Neural progenitor cell (in vitro differentiated cells): ENCODE measurements around the gene AGAP3. TPM values are rescaled to one million over a fixed set of nuclear protein-coding genes. Genes with fewer than 3 reads are reported as not detected.

Experiments
- DNase-seq: peaks from one replicate; pipeline ENCODE4 v3.0.0-alpha.2; 2016; ENCODE audit warnings: low spot score
- H2AFZ ChIP-seq: fragments of 200-600 bp; sonication (generic); replicated peaks from 2 replicates; pipeline ENCODE4 v1.6.1; 2016; ENCODE audit warnings: antibody characterized with exemption
- H3F3A ChIP-seq: fragments of 200-600 bp; sonication (generic); 2 replicates; pipeline ENCODE4 v1.6.1; 2016; ENCODE audit warnings: antibody characterized with exemption, low read depth
- H3K27ac ChIP-seq: fragments of 200-600 bp; sonication (generic); 2 replicates; pipeline ENCODE4 v1.5.1; 2016; ENCODE audit warnings: mild to moderate bottlenecking
- H3K27me3 ChIP-seq: fragments of 200-600 bp; sonication (generic); 2 replicates; pipeline ENCODE4 v1.6.1; 2016; ENCODE audit warnings: mild to moderate bottlenecking, moderate library complexity
- H3K36me3 ChIP-seq: fragments of 200-600 bp; sonication (generic); 2 replicates; pipeline ENCODE4 v1.5.1; 2016
- H3K4me1 ChIP-seq: fragments of 200-600 bp; sonication (generic); 2 replicates; pipeline ENCODE4 v1.6.1; 2016; ENCODE audit warnings: mixed run types
- H3K4me2 ChIP-seq: fragments of 200-600 bp; sonication (generic); 2 replicates; pipeline ENCODE4 v1.6.1; 2016
- H3K4me3 ChIP-seq: fragments of 200-600 bp; sonication (generic); 2 replicates; pipeline ENCODE4 v1.5.1; 2016
- H3K79me2 ChIP-seq: fragments of 200-600 bp; sonication (generic); 2 replicates; pipeline ENCODE4 v1.6.1; 2016; ENCODE audit warnings: low read depth
- H3K9ac ChIP-seq: fragments of 200-600 bp; sonication (generic); 2 replicates; pipeline ENCODE4 v1.6.1; 2016
- H3K9me3 ChIP-seq: fragments of 200-600 bp; sonication (generic); 2 replicates; pipeline ENCODE4 v1.5.1; 2016; ENCODE audit warnings: low read depth
- H4K20me1 ChIP-seq: fragments of 200-600 bp; sonication (generic); 2 replicates; pipeline ENCODE4 v1.6.1; 2016; ENCODE audit warnings: low read depth
- H3K27ac Mint-ChIP-seq: 3 replicates; pipeline ENCODE4 v1.8.0; 2021; ENCODE audit warnings: mixed read lengths
- H3K27me3 Mint-ChIP-seq: 2 replicates; pipeline ENCODE4 v1.8.0; 2022; ENCODE audit warnings: low read depth, mild to moderate bottlenecking, inconsistent platforms, moderate library complexity, mixed read lengths; ENCODE audit not compliant: insufficient read depth
- H3K36me3 Mint-ChIP-seq: 3 replicates; pipeline ENCODE4 v1.8.0; 2021; ENCODE audit warnings: mixed read lengths
- H3K4me1 Mint-ChIP-seq: 3 replicates; pipeline ENCODE4 v1.8.0; 2021; ENCODE audit warnings: mixed read lengths
- H3K4me3 Mint-ChIP-seq: 3 replicates; pipeline ENCODE4 v1.8.0; 2021; ENCODE audit warnings: mild to moderate bottlenecking, moderate library complexity, mixed read lengths
- H3K9me3 Mint-ChIP-seq: 3 replicates; pipeline ENCODE4 v1.8.0; 2020; ENCODE audit warnings: mixed read lengths
- EZH2 ChIP-seq: fragments of 200-600 bp; sonication (generic); IDR thresholded peaks from 2 replicates; pipeline ENCODE4 v1.6.1; 2017; ENCODE audit warnings: antibody characterized with exemption, mild to moderate bottlenecking, moderate library complexity
- EZH2phosphoT487 ChIP-seq: fragments of 200-600 bp; sonication (generic); IDR thresholded peaks from 2 replicates; pipeline ENCODE4 v1.6.1; 2017; ENCODE audit warnings: antibody characterized with exemption
- total RNA-seq: library from RNA; depleted of rRNA; stranded (reverse); fragments of >200 nt; gene quantifications from 2 replicates; pipeline ENCODE4 v1.2.3, GENCODE V29; 2015; ENCODE audit warnings: low replicate concordance
- TF ChIP-seq, protein P1 (sequence below): fragments of 200-600 bp; sonication (generic); IDR thresholded peaks from 2 replicates; pipeline ENCODE4 v1.5.1; 2017; ENCODE audit warnings: antibody characterized with exemption, mild to moderate bottlenecking

AGAP3 gene
- total RNA-seq, 1 donor from 2014 or later = 38.9 TPM

DNA sequence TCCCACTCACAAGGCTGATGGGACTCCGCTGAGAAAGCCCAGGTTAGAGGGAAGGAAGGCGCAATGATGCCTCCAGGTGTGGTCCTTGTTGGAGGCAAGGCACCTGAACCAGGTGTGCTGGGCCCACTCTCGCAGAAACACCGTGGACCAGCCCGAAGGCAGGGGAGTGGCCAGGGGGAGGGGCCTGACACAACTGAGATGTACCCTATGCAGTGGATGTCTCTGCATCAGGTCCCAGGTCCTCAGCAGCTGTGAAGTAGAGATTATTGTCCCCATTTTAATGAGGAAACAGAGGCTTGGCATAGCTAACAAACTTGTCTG lies 49.2 kb downstream of the AGAP3 start:
- Mint-ChIP-seq H3K27me3 (peaks cover 5% of the 10 kb centered on the region), H3K36me3 (peaks cover 25% of the 10 kb centered on the region), H3K4me1 (peaks cover 14% of the 10 kb centered on the region), H3K27ac (no peak overlapping the region), H3K9me3 (no peaks in the 10 kb centered on the region), H3K4me3 (no peak overlapping the region)
- Histone ChIP-seq H3K4me2 (no peak overlapping the region), H3K9me3 (no peaks in the 10 kb centered on the region), H3F3A (peaks cover 13% of the 10 kb centered on the region), H3K4me3 (no peak overlapping the region), H3K36me3 (no peaks in the 10 kb centered on the region), H4K20me1 (peaks cover 21% of the 10 kb centered on the region), H3K27ac (no peak overlapping the region), H3K4me1 (peaks cover 29% of the 10 kb centered on the region), H3K9ac (no peak overlapping the region), H2AFZ (no peak overlapping the region), H3K79me2 (no peaks in the 10 kb centered on the region), H3K27me3 (no peaks in the 10 kb centered on the region)
- DNase-seq = no peak
- TF ChIP-seq EZH2 (no peak), EZH2phosphoT487 (no peak)

DNA sequence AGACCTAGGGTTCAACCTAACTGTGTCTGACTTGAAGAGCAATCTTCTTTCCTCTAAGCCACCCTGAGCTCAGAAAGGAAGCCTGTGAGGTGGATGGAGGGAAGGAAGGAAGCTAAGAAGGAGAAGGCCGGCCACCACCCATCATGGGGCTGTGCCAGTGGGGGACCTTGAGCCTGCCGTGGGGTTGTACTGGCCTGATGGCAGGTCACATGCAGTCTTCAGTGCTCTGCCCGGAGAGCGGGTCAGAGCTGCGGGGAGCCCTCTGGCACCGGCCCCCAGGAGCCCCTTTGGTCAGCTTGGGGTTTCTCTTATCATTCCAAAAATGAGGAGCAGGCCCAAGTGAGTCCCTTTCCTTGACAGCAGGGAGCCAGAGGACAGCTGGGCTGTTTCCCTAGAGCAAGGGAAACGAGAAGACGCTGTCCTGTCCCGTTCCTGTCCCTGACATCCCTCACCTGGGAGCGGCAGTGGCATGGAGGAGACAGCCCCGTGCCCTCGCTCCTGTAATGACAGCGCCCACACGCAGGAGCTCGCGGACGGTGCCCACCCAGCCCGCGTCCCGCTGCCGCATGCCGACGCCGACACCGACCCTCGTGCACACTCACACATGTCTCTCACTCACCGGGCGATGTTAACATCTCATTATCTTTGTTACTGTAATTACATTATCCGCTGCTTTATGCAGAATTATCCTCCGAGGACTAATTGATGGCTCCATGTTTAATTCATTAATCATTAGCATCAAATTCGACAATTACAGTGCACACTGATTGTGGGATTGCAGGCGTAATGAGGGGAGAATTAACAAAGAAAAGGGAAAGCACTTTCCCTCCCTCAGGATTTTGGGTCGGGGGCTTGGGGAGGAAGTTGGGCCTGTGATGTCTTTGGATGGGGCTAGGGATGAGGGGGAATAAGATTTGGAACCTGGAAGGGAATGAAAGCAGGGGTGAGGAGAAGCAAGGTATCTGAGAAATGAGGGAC lies 49.9 kb downstream of the AGAP3 start:
- Histone ChIP-seq H4K20me1 (peaks cover 21% of the 10 kb centered on the region), H3K79me2 (no peaks in the 10 kb centered on the region), H3K4me1 (peaks cover 33% of the 10 kb centered on the region), H3K36me3 (no peaks in the 10 kb centered on the region), H3K9ac (no peak overlapping the region), H3K27me3 (no peaks in the 10 kb centered on the region), H3F3A (peaks cover 13% of the 10 kb centered on the region), H3K4me3 (no peak overlapping the region), H3K27ac (no peak overlapping the region), H3K9me3 (no peaks in the 10 kb centered on the region), H2AFZ (no peak overlapping the region), H3K4me2 (no peak overlapping the region)
- Mint-ChIP-seq H3K4me1 (peaks cover 14% of the 10 kb centered on the region), H3K36me3 (peaks cover 26% of the 10 kb centered on the region), H3K27me3 (peaks cover 5% of the 10 kb centered on the region), H3K4me3 (no peak overlapping the region), H3K27ac (peak overlapping the region; percentile 82), H3K9me3 (no peaks in the 10 kb centered on the region)
- no peak for DNase-seq
- TF ChIP-seq EZH2 = no peak
- no peak for TF ChIP-seq EZH2phosphoT487
- TF ChIP-seq, protein P1, sequence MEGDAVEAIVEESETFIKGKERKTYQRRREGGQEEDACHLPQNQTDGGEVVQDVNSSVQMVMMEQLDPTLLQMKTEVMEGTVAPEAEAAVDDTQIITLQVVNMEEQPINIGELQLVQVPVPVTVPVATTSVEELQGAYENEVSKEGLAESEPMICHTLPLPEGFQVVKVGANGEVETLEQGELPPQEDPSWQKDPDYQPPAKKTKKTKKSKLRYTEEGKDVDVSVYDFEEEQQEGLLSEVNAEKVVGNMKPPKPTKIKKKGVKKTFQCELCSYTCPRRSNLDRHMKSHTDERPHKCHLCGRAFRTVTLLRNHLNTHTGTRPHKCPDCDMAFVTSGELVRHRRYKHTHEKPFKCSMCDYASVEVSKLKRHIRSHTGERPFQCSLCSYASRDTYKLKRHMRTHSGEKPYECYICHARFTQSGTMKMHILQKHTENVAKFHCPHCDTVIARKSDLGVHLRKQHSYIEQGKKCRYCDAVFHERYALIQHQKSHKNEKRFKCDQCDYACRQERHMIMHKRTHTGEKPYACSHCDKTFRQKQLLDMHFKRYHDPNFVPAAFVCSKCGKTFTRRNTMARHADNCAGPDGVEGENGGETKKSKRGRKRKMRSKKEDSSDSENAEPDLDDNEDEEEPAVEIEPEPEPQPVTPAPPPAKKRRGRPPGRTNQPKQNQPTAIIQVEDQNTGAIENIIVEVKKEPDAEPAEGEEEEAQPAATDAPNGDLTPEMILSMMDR = no peak

DNA sequence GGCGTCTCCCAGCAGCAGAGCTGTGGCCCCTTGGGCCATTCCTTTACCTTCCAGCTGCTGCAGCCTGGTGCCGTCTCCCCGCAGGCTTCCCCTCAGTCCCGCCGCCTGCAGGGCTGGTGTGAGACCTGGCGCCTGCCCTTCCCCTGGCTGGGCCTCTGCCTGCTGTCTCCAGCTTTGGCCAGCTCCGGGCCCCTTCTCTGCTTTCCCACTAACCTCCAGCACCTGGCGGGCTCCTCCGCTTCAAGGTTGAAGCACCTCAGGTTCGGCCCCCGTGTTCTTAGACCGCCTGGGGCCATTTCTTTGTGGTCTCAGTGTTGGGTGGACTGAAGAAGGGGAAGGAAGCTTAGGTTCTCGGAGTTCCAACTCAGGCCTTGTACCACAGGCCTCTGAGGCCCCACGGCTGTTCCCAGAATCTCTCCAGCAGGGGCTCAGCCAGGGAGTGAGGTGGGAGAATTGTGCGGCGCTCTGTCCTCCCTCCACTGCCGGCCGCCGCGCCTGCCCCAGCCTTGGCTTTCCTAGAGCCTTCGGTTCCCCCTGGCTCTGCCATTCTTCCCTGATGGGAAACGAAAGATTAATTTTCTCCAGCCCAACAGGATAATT lies 50.9 kb downstream of the AGAP3 start:
- Histone ChIP-seq H3K79me2 (no peaks in the 10 kb centered on the region), H3K27me3 (no peaks in the 10 kb centered on the region), H3K4me3 (no peak overlapping the region), H3K9ac (no peak overlapping the region), H4K20me1 (peaks cover 21% of the 10 kb centered on the region), H3K27ac (peak overlapping the region; percentile 34), H2AFZ (no peak overlapping the region), H3K9me3 (no peaks in the 10 kb centered on the region), H3K36me3 (no peaks in the 10 kb centered on the region), H3F3A (peaks cover 13% of the 10 kb centered on the region), H3K4me2 (peak overlapping the region; percentile 4), H3K4me1 (peaks cover 35% of the 10 kb centered on the region)
- Mint-ChIP-seq H3K36me3 (peaks cover 22% of the 10 kb centered on the region), H3K4me3 (no peak overlapping the region), H3K9me3 (no peaks in the 10 kb centered on the region), H3K27me3 (peaks cover 4% of the 10 kb centered on the region), H3K27ac (no peak overlapping the region), H3K4me1 (peaks cover 14% of the 10 kb centered on the region)
- DNase-seq = peak; percentile 51
- TF ChIP-seq, protein P1 = no peak

DNA sequence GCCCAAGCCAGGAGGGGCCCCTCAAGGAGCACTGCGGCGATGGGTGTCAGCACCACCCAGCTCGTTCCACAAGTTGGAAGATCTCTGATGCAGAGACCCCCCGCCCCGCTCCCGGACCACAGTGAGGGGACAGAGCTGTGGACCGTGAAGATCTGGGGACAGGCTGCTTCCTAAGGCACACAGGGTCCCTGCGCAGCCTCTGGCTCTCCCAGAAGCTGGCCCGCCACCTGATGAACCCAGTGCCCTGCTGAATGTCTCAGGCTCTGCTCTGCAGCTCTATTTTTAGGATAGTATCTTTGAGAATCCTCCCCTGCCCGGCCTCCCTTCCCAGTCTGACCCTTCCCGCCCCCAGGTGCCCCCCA lies 51.5 kb downstream of the AGAP3 start:
- peaks cover 21% of the 10 kb centered on the region for H3K36me3 Mint-ChIP-seq
- no peak for TF ChIP-seq EZH2phosphoT487
- Histone ChIP-seq H3K4me1 (peaks cover 37% of the 10 kb centered on the region), H3K36me3 (no peaks in the 10 kb centered on the region), H3K4me3 (no peak overlapping the region), H3K79me2 (no peaks in the 10 kb centered on the region), H3K9ac (no peak overlapping the region), H2AFZ (no peak overlapping the region), H3K4me2 (peak overlapping the region; percentile 62), H3K9me3 (no peaks in the 10 kb centered on the region), H3K27ac (no peak overlapping the region), H3K27me3 (no peaks in the 10 kb centered on the region), H4K20me1 (peaks cover 21% of the 10 kb centered on the region), H3F3A (peaks cover 13% of the 10 kb centered on the region)
- no peak overlapping the region for H3K27ac Mint-ChIP-seq
- H3K4me3 Mint-ChIP-seq = no peak overlapping the region
- no peak for DNase-seq
- no peaks in the 10 kb centered on the region for H3K9me3 Mint-ChIP-seq
- H3K27me3 Mint-ChIP-seq = peaks cover 4% of the 10 kb centered on the region
- peaks cover 14% of the 10 kb centered on the region for H3K4me1 Mint-ChIP-seq
